Kidney (tissue), 14 donors: ENCODE results near the gene NECTIN1. TPM values are rescaled to one million over a fixed set of nuclear protein-coding genes. Genes with fewer than 3 reads are reported as not detected.

Source experiments
- DNase-seq, 5 donors: peaks; one replicate each; pipeline ENCODE4 v3.0.0-alpha.2; 2013 to 2020
- FAIRE-seq: peaks from 2 replicates; lab custom pipeline; 2012; peaks lifted over from hg19 to GRCh38; lab: Jason Lieb, UNC
- H3K27ac ChIP-seq, 2 donors: one replicate each; pipeline ENCODE4 v1.7.0; 2013; ENCODE audit warnings: low read depth in 2 of 2, low read length in 2 of 2, inconsistent platforms in 1 of 2
- H3K27me3 ChIP-seq: one replicate; pipeline ENCODE4 v1.7.1; 2013; ENCODE audit warnings: low read length, inconsistent platforms; ENCODE audit not compliant: control insufficient read depth, insufficient read depth
- H3K36me3 ChIP-seq, 3 donors: one replicate each; pipeline versions ENCODE4 v1.7.0 to v1.7.1; 2013; ENCODE audit warnings: low read length in 3 of 3, control low read depth in 1 of 3, inconsistent platforms in 1 of 3; ENCODE audit not compliant: insufficient read depth in 3 of 3, control insufficient read depth in 2 of 3
- H3K4me1 ChIP-seq, 3 donors: one replicate each; pipeline versions ENCODE4 v1.7.0 to v1.7.1; 2013; ENCODE audit warnings: low read length in 3 of 3, inconsistent platforms in 1 of 3, low read depth in 1 of 3; ENCODE audit not compliant: control insufficient read depth in 2 of 3, insufficient read depth in 2 of 3
- H3K4me3 ChIP-seq, 3 donors: one replicate each; pipeline versions ENCODE4 v1.7.0 to v1.8.1; 2013; ENCODE audit warnings: low read length in 3 of 3, control low read depth in 1 of 3, inconsistent platforms in 1 of 3
- H3K9ac ChIP-seq, 3 donors: one replicate each; pipeline versions ENCODE4 v1.7.0 to v1.7.1; 2013; ENCODE audit warnings: low read length in 3 of 3, control low read depth in 1 of 3, inconsistent platforms in 1 of 3
- H3K9me3 ChIP-seq, 3 donors: one replicate each; pipeline versions ENCODE4 v1.7.0 to v1.7.1; 2013; ENCODE audit warnings: low read length in 3 of 3, control low read depth in 1 of 3, inconsistent platforms in 1 of 3; ENCODE audit not compliant: control insufficient read depth in 2 of 3, insufficient read depth in 1 of 3
- intact Hi-C: fragments of 100-400 bp; cut with DNase I; formaldehyde crosslinking; loops from one replicate; pipeline ENCODE4 v1.11.1; 2022
- polyA plus RNA-seq: library from polyadenylated mRNA; stranded (reverse); fragments of 350-450 nt; fragmentation: Illumina TruSeq; extraction: RNeasy Lipid Tissue Mini Kit (QIAGEN cat#74804); gene quantifications from one replicate; pipeline ENCODE4 v1.2.3, GENCODE V29; 2014; ENCODE audit warnings: low read depth, low replicate concordance; ENCODE audit not compliant: insufficient read depth
- total RNA-seq: library from RNA; stranded (reverse); fragmentation: NEBNext Ultra II Directional; extraction: Animal tissue kit (Norgen Biotek cat#: 25700); gene quantifications from one replicate; pipeline ENCODE4 v1.2.1, GENCODE V29; 2021
- TF ChIP-seq, protein P1 (sequence below): IDR thresholded peaks from 3 replicates; pipeline ENCODE4 v1.5.1; 2012; ENCODE audit warnings: mild to moderate bottlenecking, moderate library complexity, borderline replicate concordance; ENCODE audit not compliant: insufficient read depth; ENCODE audit errors: extremely low read depth
- donor health status: control.
- donor health status: control.
- donor health status: control.
- donor health status: control.
- donor health status: control.
- donor health status: DM: yes; HTN: yes; CAD: no.
- donor health status: Normal renal cell carcinoma (clear cell type).

Gene NECTIN1
- total and polyA plus RNA-seq, 2 donors from 2014 or later, result 6.0 to 13.2 TPM

DNA sequence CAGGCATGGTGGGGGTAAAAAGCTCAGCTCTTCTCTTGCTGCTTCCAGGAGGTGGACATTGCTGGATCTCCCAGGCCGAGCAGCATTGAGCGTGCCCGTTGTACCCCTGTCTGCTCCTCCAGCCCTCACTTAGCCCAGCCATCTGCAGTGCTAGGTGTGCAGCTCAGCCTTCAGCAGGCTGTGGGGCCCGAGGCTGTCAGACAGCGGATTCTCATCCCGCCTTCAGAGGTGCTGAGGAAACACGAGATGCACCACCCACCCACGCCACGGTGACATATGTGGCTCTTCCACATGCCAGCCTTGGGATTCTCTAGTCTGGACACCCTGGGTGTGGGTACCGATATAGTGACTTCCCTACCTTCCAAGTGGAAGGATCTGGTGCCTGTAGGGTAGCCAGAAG, 48.9 kb upstream of the NECTIN1 start:
- no peak overlapping the region for H3K4me3 ChIP-seq
- no peak overlapping the region for H3K9ac ChIP-seq

GRCh38 chr11:119776651-119777050, 47.7 kb upstream of the NECTIN1 start:
- Histone ChIP-seq H3K4me1 (no peaks in the 10 kb centered on the region), H3K36me3 (no peaks in the 10 kb centered on the region), H3K9me3 (no peaks in the 10 kb centered on the region), H3K9ac (no peak overlapping the region), H3K27me3 (no peaks in the 10 kb centered on the region), H3K4me3 (no peak overlapping the region), H3K27ac (no peak overlapping the region)
- TF ChIP-seq, protein P1, sequence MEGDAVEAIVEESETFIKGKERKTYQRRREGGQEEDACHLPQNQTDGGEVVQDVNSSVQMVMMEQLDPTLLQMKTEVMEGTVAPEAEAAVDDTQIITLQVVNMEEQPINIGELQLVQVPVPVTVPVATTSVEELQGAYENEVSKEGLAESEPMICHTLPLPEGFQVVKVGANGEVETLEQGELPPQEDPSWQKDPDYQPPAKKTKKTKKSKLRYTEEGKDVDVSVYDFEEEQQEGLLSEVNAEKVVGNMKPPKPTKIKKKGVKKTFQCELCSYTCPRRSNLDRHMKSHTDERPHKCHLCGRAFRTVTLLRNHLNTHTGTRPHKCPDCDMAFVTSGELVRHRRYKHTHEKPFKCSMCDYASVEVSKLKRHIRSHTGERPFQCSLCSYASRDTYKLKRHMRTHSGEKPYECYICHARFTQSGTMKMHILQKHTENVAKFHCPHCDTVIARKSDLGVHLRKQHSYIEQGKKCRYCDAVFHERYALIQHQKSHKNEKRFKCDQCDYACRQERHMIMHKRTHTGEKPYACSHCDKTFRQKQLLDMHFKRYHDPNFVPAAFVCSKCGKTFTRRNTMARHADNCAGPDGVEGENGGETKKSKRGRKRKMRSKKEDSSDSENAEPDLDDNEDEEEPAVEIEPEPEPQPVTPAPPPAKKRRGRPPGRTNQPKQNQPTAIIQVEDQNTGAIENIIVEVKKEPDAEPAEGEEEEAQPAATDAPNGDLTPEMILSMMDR, result no peak
- intact Hi-C loops, result no loop called here
- DNase-seq (no peak), FAIRE-seq (no peak)

More for the DNA sequence above, 48.9 kb upstream of the NECTIN1 start:
- Histone ChIP-seq H3K4me1 (no peaks in the 10 kb centered on the region), H3K27me3 (no peaks in the 10 kb centered on the region), H3K27ac (no peak overlapping the region), H3K36me3 (no peaks in the 10 kb centered on the region), H3K9me3 (no peaks in the 10 kb centered on the region)
- FAIRE-seq (no peak), DNase-seq (peak in 1 of 5 donors; percentile 28)
- TF ChIP-seq, protein P1, result no peak
- intact Hi-C loops, result no loop called here

- H3K27me3 ChIP-seq, result no peaks in the 10 kb centered on the region
- no peaks in the 10 kb centered on the region for H3K36me3 ChIP-seq
- no peak overlapping the region for H3K27ac ChIP-seq
- intact Hi-C loops, result no loop called here
- H3K9me3 ChIP-seq, result no peaks in the 10 kb centered on the region
- H3K4me3 ChIP-seq, result no peak overlapping the region
- no peak for FAIRE-seq
- TF ChIP-seq, protein P1, result no peak
- H3K9ac ChIP-seq, result no peak overlapping the region
- peak in 1 of 5 donors; percentile 12 for DNase-seq
- no peaks in the 10 kb centered on the region for H3K4me1 ChIP-seq
Measured at GRCh38 chr11:119776031-119776636, 47.1 kb upstream of the NECTIN1 start.
